Osteocyte (in vitro differentiated cells): ENCODE measurements around the gene BANF2. TPM values are rescaled to one million over a fixed set of nuclear protein-coding genes. Genes with fewer than 3 reads are reported as not detected.

ENCODE experiments used
- DNase-seq: peaks from one replicate; pipeline ENCODE4 v3.0.0; 2021; ENCODE audit warnings: mixed read lengths; ENCODE audit not compliant: unreplicated experiment; ENCODE audit errors: extremely low spot score
- H3K27ac Mint-ChIP-seq: one replicate; pipeline ENCODE4 v1.8.0; 2021; ENCODE audit warnings: mild to moderate bottlenecking, mixed read lengths; ENCODE audit not compliant: unreplicated experiment
- H3K27me3 Mint-ChIP-seq: one replicate; pipeline ENCODE4 v1.8.0; 2021; ENCODE audit warnings: mixed read lengths; ENCODE audit not compliant: unreplicated experiment
- H3K36me3 Mint-ChIP-seq: one replicate; pipeline ENCODE4 v1.8.0; 2021; ENCODE audit warnings: mixed read lengths; ENCODE audit not compliant: unreplicated experiment
- H3K4me1 Mint-ChIP-seq: one replicate; pipeline ENCODE4 v1.8.0; 2021; ENCODE audit warnings: mixed read lengths; ENCODE audit not compliant: unreplicated experiment
- H3K4me3 Mint-ChIP-seq: one replicate; pipeline ENCODE4 v1.8.0; 2021; ENCODE audit warnings: mild to moderate bottlenecking, moderate library complexity, mixed read lengths; ENCODE audit not compliant: unreplicated experiment
- H3K9me3 Mint-ChIP-seq: one replicate; pipeline ENCODE4 v1.8.0; 2021; ENCODE audit warnings: mixed read lengths; ENCODE audit not compliant: unreplicated experiment
- total RNA-seq: library from RNA; stranded (reverse); gene quantifications from 2 replicates; pipeline ENCODE4 v1.2.1, GENCODE V29; 2021
- TF ChIP-seq, protein P1 (sequence below): fragments of 200-600 bp; sonication (generic); IDR thresholded peaks from 2 replicates; pipeline ENCODE4 v1.5.0; 2021; ENCODE audit warnings: antibody characterized with exemption, mild to moderate bottlenecking, moderate library complexity

Gene BANF2
- total RNA-seq, 1 donor from 2014 or later: not detected

- DNase-seq: no peak
- peaks cover 8% of the 10 kb centered on the region for H3K27me3 Mint-ChIP-seq
- H3K9me3 Mint-ChIP-seq: peaks cover 6% of the 10 kb centered on the region
- H3K4me1 Mint-ChIP-seq: peaks cover 13% of the 10 kb centered on the region
- no peak overlapping the region for H3K4me3 Mint-ChIP-seq
- TF ChIP-seq, protein P1, sequence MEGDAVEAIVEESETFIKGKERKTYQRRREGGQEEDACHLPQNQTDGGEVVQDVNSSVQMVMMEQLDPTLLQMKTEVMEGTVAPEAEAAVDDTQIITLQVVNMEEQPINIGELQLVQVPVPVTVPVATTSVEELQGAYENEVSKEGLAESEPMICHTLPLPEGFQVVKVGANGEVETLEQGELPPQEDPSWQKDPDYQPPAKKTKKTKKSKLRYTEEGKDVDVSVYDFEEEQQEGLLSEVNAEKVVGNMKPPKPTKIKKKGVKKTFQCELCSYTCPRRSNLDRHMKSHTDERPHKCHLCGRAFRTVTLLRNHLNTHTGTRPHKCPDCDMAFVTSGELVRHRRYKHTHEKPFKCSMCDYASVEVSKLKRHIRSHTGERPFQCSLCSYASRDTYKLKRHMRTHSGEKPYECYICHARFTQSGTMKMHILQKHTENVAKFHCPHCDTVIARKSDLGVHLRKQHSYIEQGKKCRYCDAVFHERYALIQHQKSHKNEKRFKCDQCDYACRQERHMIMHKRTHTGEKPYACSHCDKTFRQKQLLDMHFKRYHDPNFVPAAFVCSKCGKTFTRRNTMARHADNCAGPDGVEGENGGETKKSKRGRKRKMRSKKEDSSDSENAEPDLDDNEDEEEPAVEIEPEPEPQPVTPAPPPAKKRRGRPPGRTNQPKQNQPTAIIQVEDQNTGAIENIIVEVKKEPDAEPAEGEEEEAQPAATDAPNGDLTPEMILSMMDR: no peak
- no peaks in the 10 kb centered on the region for H3K36me3 Mint-ChIP-seq
- no peak overlapping the region for H3K27ac Mint-ChIP-seq
Measured at GRCh38 chr20:17734374-17734773, 34.6 kb downstream of the BANF2 start.

DNA sequence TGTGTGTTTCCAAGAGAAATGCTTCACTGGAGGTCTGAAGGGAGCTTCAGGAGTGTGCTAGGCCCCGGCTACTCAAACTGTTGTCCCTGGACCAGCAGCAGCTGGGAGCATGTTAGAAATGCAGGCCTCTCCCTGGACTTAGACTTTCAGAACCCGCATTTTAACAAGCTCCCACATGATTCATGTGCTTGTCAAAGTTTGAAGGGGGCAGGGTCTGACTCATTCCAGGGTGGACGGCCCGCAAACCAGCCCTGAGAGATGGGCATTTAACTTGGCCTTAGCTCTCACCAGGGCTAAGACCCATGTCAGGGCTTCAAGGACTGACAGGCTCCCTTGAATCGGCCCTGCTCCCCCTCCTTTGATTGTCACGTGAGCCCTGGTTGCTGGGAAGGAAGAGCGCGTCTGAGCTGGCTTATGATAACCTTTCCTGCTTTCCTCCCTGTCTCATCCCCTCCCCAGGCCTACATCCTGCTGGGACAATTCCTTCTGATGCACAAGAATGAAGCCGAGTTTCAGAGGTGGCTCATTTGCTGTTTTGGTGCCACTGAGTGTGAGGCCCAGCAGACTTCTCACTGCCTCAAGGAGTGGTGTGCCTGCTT, 35.5 kb downstream of the BANF2 start:
- H3K27ac Mint-ChIP-seq: no peak overlapping the region
- no peak for DNase-seq
- no peaks in the 10 kb centered on the region for H3K36me3 Mint-ChIP-seq
- TF ChIP-seq, protein P1: no peak
- H3K4me1 Mint-ChIP-seq: peaks cover 13% of the 10 kb centered on the region
- H3K27me3 Mint-ChIP-seq: peaks cover 4% of the 10 kb centered on the region
- no peak overlapping the region for H3K4me3 Mint-ChIP-seq
- peaks cover 6% of the 10 kb centered on the region for H3K9me3 Mint-ChIP-seq

GRCh38 chr20:17735959-17736621, 36.3 kb downstream of the BANF2 start:
- no peaks in the 10 kb centered on the region for H3K36me3 Mint-ChIP-seq
- H3K27ac Mint-ChIP-seq: no peak overlapping the region
- DNase-seq: no peak
- H3K4me1 Mint-ChIP-seq: peaks cover 13% of the 10 kb centered on the region
- peaks cover 6% of the 10 kb centered on the region for H3K9me3 Mint-ChIP-seq
- no peak overlapping the region for H3K4me3 Mint-ChIP-seq
- H3K27me3 Mint-ChIP-seq: no peaks in the 10 kb centered on the region
- TF ChIP-seq, protein P1: no peak

DNA sequence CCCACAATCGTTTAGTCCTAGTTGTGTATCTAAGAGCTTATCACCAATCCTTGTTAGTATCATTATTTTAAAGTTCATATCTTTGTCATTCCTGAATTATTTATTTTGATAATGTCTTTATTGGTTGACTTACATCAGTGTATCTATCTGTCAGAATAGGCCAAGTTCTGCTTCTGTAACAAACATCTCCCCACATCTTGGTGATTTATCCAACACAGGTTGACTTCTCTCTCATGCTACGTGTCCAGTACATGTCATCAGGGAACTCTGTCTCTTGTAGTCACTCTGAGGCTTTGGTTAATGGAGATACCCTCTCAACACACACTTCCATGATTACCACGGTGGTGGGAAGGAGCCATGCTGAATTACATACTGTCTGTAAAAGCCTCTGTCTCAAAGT, 38.4 kb downstream of the BANF2 start:
- Mint-ChIP-seq H3K4me1 (peaks cover 14% of the 10 kb centered on the region), H3K9me3 (peaks cover 6% of the 10 kb centered on the region), H3K27me3 (no peaks in the 10 kb centered on the region), H3K36me3 (peaks cover 2% of the 10 kb centered on the region), H3K4me3 (no peak overlapping the region), H3K27ac (no peak overlapping the region)
- no peak for DNase-seq
- TF ChIP-seq, protein P1: no peak

GRCh38 chr20:17741220-17741619, 41.5 kb downstream of the BANF2 start:
- peaks cover 2% of the 10 kb centered on the region for H3K36me3 Mint-ChIP-seq
- peaks cover 3% of the 10 kb centered on the region for H3K4me1 Mint-ChIP-seq
- DNase-seq: no peak
- H3K9me3 Mint-ChIP-seq: peaks cover 6% of the 10 kb centered on the region
- H3K27me3 Mint-ChIP-seq: no peaks in the 10 kb centered on the region
- TF ChIP-seq, protein P1: no peak
- no peak overlapping the region for H3K4me3 Mint-ChIP-seq
- H3K27ac Mint-ChIP-seq: no peak overlapping the region
